Measurements from ENCODE around the gene AK3. TPM values are rescaled to one million over a fixed set of nuclear protein-coding genes. Genes with fewer than 3 reads are reported as not detected.

Gene AK3
- total and polyA plus RNA-seq, 2 donors (not counting 1 experiment from before 2014, with no cell fraction given), result 66.3 to 90.3 TPM

GRCh38 chr9:4732890-4733289 lies 8.1 kb downstream of the AK3 start:
- Histone ChIP-seq H3K9ac (ENCODE audit: insufficient read depth, low read length) (no peak overlapping the region), H4K20me1 (ENCODE audit: control insufficient read depth, extremely low read depth, insufficient read depth, low read length) (no peaks in the 10 kb centered on the region), H3K4me1 (ENCODE audit: control insufficient read depth, extremely low read depth, insufficient read depth, low read length) (no peaks in the 10 kb centered on the region), H3K4me2 (ENCODE audit: extremely low read depth, insufficient read depth, low read length) (no peak overlapping the region), H3K9me3 (ENCODE audit: control insufficient read depth, insufficient read depth, low read depth, low read length) (no peaks in the 10 kb centered on the region), H3K79me2 (ENCODE audit: control insufficient read depth, insufficient read depth, low read length) (peaks cover 32% of the 10 kb centered on the region), H3K4me3 (replicated peaks in 1 of 4; ENCODE audit: control extremely low read depth in 1 of 4, insufficient read depth in 1 of 4, low read depth in 3 of 4, low read length in 4 of 4) (no peak overlapping the region), H3K27me3 (ENCODE audit: control insufficient read depth, insufficient read depth, low read length) (no peaks in the 10 kb centered on the region), H2AFZ (ENCODE audit: low read length) (no peak overlapping the region), H3K27ac (ENCODE audit: insufficient read depth, low read length) (no peak overlapping the region), H3K36me3 (ENCODE audit: control insufficient read depth, insufficient read depth, low read length) (no peaks in the 10 kb centered on the region)
- DNase-seq (ENCODE audit: low read depth in 2 of 2), result no peak
- TF ChIP-seq CTCF (conservative IDR thresholded peaks at IDR 0.05 in 1 of 2, IDR thresholded peaks at IDR 0.05 in 1 of 2; ENCODE audit: low read depth in 1 of 2, low read length in 2 of 2) (no peak), EZH2 (IDR thresholded peaks at IDR 0.05; ENCODE audit: low read length, missing control alignments) (no peak)

- Histone ChIP-seq H3K9ac (ENCODE audit: insufficient read depth, low read length) (no peak overlapping the region), H3K4me1 (ENCODE audit: control insufficient read depth, extremely low read depth, insufficient read depth, low read length) (no peaks in the 10 kb centered on the region), H3K4me3 (replicated peaks in 1 of 4; ENCODE audit: control extremely low read depth in 1 of 4, insufficient read depth in 1 of 4, low read depth in 3 of 4, low read length in 4 of 4) (no peak overlapping the region), H3K27me3 (ENCODE audit: control insufficient read depth, insufficient read depth, low read length) (no peaks in the 10 kb centered on the region), H3K79me2 (ENCODE audit: control insufficient read depth, insufficient read depth, low read length) (peaks cover 10% of the 10 kb centered on the region), H3K4me2 (ENCODE audit: extremely low read depth, insufficient read depth, low read length) (no peak overlapping the region), H3K9me3 (ENCODE audit: control insufficient read depth, insufficient read depth, low read depth, low read length) (no peaks in the 10 kb centered on the region), H3K36me3 (ENCODE audit: control insufficient read depth, insufficient read depth, low read length) (no peaks in the 10 kb centered on the region), H2AFZ (ENCODE audit: low read length) (no peak overlapping the region), H4K20me1 (ENCODE audit: control insufficient read depth, extremely low read depth, insufficient read depth, low read length) (no peaks in the 10 kb centered on the region), H3K27ac (ENCODE audit: insufficient read depth, low read length) (no peak overlapping the region)
- TF ChIP-seq EZH2 (IDR thresholded peaks at IDR 0.05; ENCODE audit: low read length, missing control alignments) (no peak), CTCF (conservative IDR thresholded peaks at IDR 0.05 in 1 of 2, IDR thresholded peaks at IDR 0.05 in 1 of 2; ENCODE audit: low read depth in 1 of 2, low read length in 2 of 2) (no peak)
- DNase-seq (ENCODE audit: low read depth in 2 of 2), result no peak
These were observed 13.4 kb downstream of the AK3 start for GRCh38 chr9:4727593-4727992.

GRCh38 chr9:4725706-4726442 lies 15.1 kb downstream of the AK3 start:
- no peaks in the 10 kb centered on the region for H3K9me3 ChIP-seq (ENCODE audit: control insufficient read depth, insufficient read depth, low read depth, low read length)
- no peak overlapping the region for H3K4me2 ChIP-seq (ENCODE audit: extremely low read depth, insufficient read depth, low read length)
- H3K27me3 ChIP-seq (ENCODE audit: control insufficient read depth, insufficient read depth, low read length), result no peaks in the 10 kb centered on the region
- no peak overlapping the region for H3K27ac ChIP-seq (ENCODE audit: insufficient read depth, low read length)
- TF ChIP-seq CTCF (conservative IDR thresholded peaks at IDR 0.05 in 1 of 2, IDR thresholded peaks at IDR 0.05 in 1 of 2; ENCODE audit: low read depth in 1 of 2, low read length in 2 of 2) (no peak), EZH2 (IDR thresholded peaks at IDR 0.05; ENCODE audit: low read length, missing control alignments) (no peak)
- peaks cover 7% of the 10 kb centered on the region for H3K79me2 ChIP-seq (ENCODE audit: control insufficient read depth, insufficient read depth, low read length)
- H2AFZ ChIP-seq (ENCODE audit: low read length), result no peak overlapping the region
- H3K4me3 ChIP-seq (replicated peaks in 1 of 4; ENCODE audit: control extremely low read depth in 1 of 4, insufficient read depth in 1 of 4, low read depth in 3 of 4, low read length in 4 of 4), result no peak overlapping the region
- no peaks in the 10 kb centered on the region for H3K36me3 ChIP-seq (ENCODE audit: control insufficient read depth, insufficient read depth, low read length)
- no peaks in the 10 kb centered on the region for H4K20me1 ChIP-seq (ENCODE audit: control insufficient read depth, extremely low read depth, insufficient read depth, low read length)
- H3K4me1 ChIP-seq (ENCODE audit: control insufficient read depth, extremely low read depth, insufficient read depth, low read length), result no peaks in the 10 kb centered on the region
- H3K9ac ChIP-seq (ENCODE audit: insufficient read depth, low read length), result no peak overlapping the region
- peak in 1 of 2 donors; percentile 48 for DNase-seq (ENCODE audit: low read depth in 2 of 2)
